MCF 10A (cell line): Measurements from ENCODE around the gene RIN1. TPM values are rescaled to one million over a fixed set of nuclear protein-coding genes. Genes with fewer than 3 reads are reported as not detected.
"Not testable (repeated sequence)": the region's sequence is repeated elsewhere in the genome, so short reads cannot be mapped to it uniquely, and the experiment has no call there.

ENCODE experiments used
- BruUV-seq: library from RNA; stranded (reverse); fragments of 400-500 nt; replicated peaks from 2 replicates; lab custom pipeline; 2021; lab: Mats Ljungman, UMichigan
- CTCF ChIA-PET: fragments of 300-600 bp; sonication (Branson Sonifier 250); formaldehyde crosslinking; extraction: SDS; loops from one replicate; lab custom pipeline; 2021; ENCODE audit warnings: antibody characterized with exemption, inconsistent platforms; lab: Yijun Ruan, JAX
- POLR2A ChIA-PET: fragments of 300-600, 350-650 bp; sonication (Branson Sonifier 250); formaldehyde crosslinking; extraction: SDS; loops from one replicate; lab custom pipeline; 2020; ENCODE audit warnings: antibody characterized with exemption, inconsistent platforms; lab: Yijun Ruan, JAX
- DNase-seq: peaks from one replicate; pipeline ENCODE4 v3.0.0-alpha.2; 2018; ENCODE audit not compliant: unreplicated experiment
- H3K27ac Mint-ChIP-seq: one replicate; pipeline ENCODE4 v1.8.0; 2022; ENCODE audit warnings: mild to moderate bottlenecking, low read depth, mixed read lengths; ENCODE audit not compliant: unreplicated experiment
- H3K27me3 Mint-ChIP-seq: one replicate; pipeline ENCODE4 v1.8.0; 2022; ENCODE audit warnings: mixed read lengths; ENCODE audit not compliant: insufficient read depth, unreplicated experiment
- H3K36me3 Mint-ChIP-seq: one replicate; pipeline ENCODE4 v1.8.0; 2022; ENCODE audit warnings: mild to moderate bottlenecking, moderate library complexity, mixed read lengths; ENCODE audit not compliant: insufficient read depth, unreplicated experiment
- H3K4me1 Mint-ChIP-seq: one replicate; pipeline ENCODE4 v1.8.0; 2022; ENCODE audit warnings: mixed read lengths; ENCODE audit not compliant: insufficient read depth, unreplicated experiment
- H3K4me3 Mint-ChIP-seq: one replicate; pipeline ENCODE4 v1.8.0; 2022; ENCODE audit warnings: mild to moderate bottlenecking, moderate library complexity, mixed read lengths; ENCODE audit not compliant: unreplicated experiment
- H3K9me3 Mint-ChIP-seq: one replicate; pipeline ENCODE4 v1.8.0; 2022; ENCODE audit warnings: mixed read lengths; ENCODE audit not compliant: unreplicated experiment
- intact Hi-C: fragments of 100-400 bp; cut with micrococcal nuclease; formaldehyde crosslinking; loops from 2 replicates; pipeline ENCODE4 v1.14.1; 2022
- total RNA-seq: library from RNA; stranded (reverse); gene quantifications from 2 replicates; pipeline ENCODE4 v1.2.3, GENCODE V29; 2022
- TF ChIP-seq, protein P1 (sequence below): fragments of 200-600 bp; IDR thresholded peaks from one replicate; pipeline ENCODE4 v1.8.0; 2022; ENCODE audit warnings: antibody characterized with exemption, mild to moderate bottlenecking; ENCODE audit not compliant: unreplicated experiment

Gene RIN1
- total RNA-seq, 1 experiment from 2014 or later: 50.2 TPM

DNA sequence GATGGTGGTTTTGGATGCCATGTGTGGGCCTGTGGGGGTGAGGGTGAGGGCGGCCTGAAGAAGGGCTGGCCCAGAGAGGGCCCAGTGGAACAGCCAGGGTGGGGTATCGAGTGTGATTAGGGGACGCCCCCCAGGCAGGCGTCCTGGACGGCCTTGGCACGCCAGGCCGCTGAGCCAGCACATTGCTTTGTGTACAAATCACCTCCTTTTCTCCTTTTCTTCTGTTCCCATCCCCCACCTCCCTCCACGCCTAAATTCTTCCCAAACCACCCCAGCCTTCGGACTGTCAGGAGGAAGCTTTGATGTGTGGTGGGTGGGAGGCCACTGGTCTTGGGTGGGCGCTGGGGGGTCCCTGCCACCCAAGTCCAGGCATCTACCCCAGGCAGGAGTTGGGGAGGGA is 11.6 kb downstream of the RIN1 start:
- no peak for DNase-seq
- peaks cover 47% of the 10 kb centered on the region for H3K4me1 Mint-ChIP-seq
- TF ChIP-seq, protein P1, sequence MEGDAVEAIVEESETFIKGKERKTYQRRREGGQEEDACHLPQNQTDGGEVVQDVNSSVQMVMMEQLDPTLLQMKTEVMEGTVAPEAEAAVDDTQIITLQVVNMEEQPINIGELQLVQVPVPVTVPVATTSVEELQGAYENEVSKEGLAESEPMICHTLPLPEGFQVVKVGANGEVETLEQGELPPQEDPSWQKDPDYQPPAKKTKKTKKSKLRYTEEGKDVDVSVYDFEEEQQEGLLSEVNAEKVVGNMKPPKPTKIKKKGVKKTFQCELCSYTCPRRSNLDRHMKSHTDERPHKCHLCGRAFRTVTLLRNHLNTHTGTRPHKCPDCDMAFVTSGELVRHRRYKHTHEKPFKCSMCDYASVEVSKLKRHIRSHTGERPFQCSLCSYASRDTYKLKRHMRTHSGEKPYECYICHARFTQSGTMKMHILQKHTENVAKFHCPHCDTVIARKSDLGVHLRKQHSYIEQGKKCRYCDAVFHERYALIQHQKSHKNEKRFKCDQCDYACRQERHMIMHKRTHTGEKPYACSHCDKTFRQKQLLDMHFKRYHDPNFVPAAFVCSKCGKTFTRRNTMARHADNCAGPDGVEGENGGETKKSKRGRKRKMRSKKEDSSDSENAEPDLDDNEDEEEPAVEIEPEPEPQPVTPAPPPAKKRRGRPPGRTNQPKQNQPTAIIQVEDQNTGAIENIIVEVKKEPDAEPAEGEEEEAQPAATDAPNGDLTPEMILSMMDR: no peak
- no peak overlapping the region for H3K4me3 Mint-ChIP-seq
- intact Hi-C loops: no loop called here
- H3K9me3 Mint-ChIP-seq: no peaks in the 10 kb centered on the region
- no peak overlapping the region for H3K27ac Mint-ChIP-seq
- H3K27me3 Mint-ChIP-seq: no peaks in the 10 kb centered on the region
- no peaks in the 10 kb centered on the region for H3K36me3 Mint-ChIP-seq
- ChIA-PET POLR2A (interaction anchor here (0.8 to 1.2 kb wide), 5 partner anchors 12 to 41 kb away, joined by 3 to 5 read pairs (median 3); partner anchors contain the start of gene BRMS1), CTCF (interaction anchor here (0.6 to 1.3 kb wide), 3 partner anchors 13 to 294 kb away, joined by 4 to 6 read pairs (median 5); no protein-coding TSS in a partner anchor)
- no TSS peak for BruUV-seq

DNA sequence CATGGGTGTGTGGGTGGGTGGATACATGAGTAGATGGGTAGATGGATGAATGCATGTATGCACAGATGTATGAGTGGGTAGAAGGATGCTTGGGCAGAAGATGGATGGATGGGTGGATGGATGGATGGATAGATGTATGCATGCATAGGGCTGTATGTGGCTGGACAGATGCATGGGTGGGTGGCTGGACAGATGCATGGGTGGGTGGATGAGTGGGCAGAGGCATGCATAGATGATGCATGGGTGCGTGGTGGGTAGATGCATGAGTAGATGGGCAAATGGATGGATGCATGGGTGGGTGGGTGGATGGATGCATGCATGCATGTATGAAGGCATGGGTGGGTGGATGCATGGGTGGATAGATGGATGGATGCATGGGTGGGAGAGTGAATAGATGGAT is 12.6 kb downstream of the RIN1 start:
- Mint-ChIP-seq H3K27me3 (no peaks in the 10 kb centered on the region), H3K9me3 (no peaks in the 10 kb centered on the region), H3K4me3 (no peak overlapping the region), H3K4me1 (peaks cover 55% of the 10 kb centered on the region), H3K27ac (no peak overlapping the region), H3K36me3 (no peaks in the 10 kb centered on the region)
- POLR2A ChIA-PET: interaction anchor here (0.8 kb wide), 2 partner anchors 11 to 41 kb away, joined by 3 read pairs; no protein-coding TSS in a partner anchor
- intact Hi-C loops: no loop called here
- CTCF ChIA-PET: no interaction called here
- TF ChIP-seq, protein P1: no peak
- DNase-seq: no peak
- no TSS peak for BruUV-seq

GRCh38 chr11:66322732-66323427 is 13.4 kb downstream of the RIN1 start:
- no peak overlapping the region for H3K27ac Mint-ChIP-seq
- no peak for DNase-seq
- intact Hi-C loops: no loop called here
- POLR2A ChIA-PET: interaction anchor here (1.3 kb wide), 1 partner anchor 10 kb away, joined by 4 read pairs; no protein-coding TSS in a partner anchor
- no peaks in the 10 kb centered on the region for H3K9me3 Mint-ChIP-seq
- H3K36me3 Mint-ChIP-seq: no peaks in the 10 kb centered on the region
- H3K4me1 Mint-ChIP-seq: peaks cover 51% of the 10 kb centered on the region
- no peak overlapping the region for H3K4me3 Mint-ChIP-seq
- TF ChIP-seq, protein P1: no peak
- CTCF ChIA-PET: interaction anchor here (0.6 kb wide), 1 partner anchor 65 kb away, joined by 3 read pairs; no protein-coding TSS in a partner anchor
- BruUV-seq: no TSS peak
- no peaks in the 10 kb centered on the region for H3K27me3 Mint-ChIP-seq

- Mint-ChIP-seq H3K4me3 (no peak overlapping the region), H3K27ac (no peak overlapping the region), H3K4me1 (peaks cover 41% of the 10 kb centered on the region), H3K27me3 (no peaks in the 10 kb centered on the region), H3K9me3 (no peaks in the 10 kb centered on the region), H3K36me3 (no peaks in the 10 kb centered on the region)
- no peak for DNase-seq
- TF ChIP-seq, protein P1: no peak
- ChIA-PET CTCF (interaction anchor here (0.6 to 1.0 kb wide), 2 partner anchors 9 to 260 kb away, joined by 3 to 4 read pairs; no protein-coding TSS in a partner anchor), POLR2A (interaction anchor here (0.7 to 1.1 kb wide), 2 partner anchors 14 to 64 kb away, joined by 3 to 4 read pairs; partner anchors contain the start of gene RIN1)
- BruUV-seq: no TSS peak
- intact Hi-C loops: no loop called here
These were observed 14.6 kb downstream of the RIN1 start for GRCh38 chr11:66321606-66322005.

GRCh38 chr11:66320748-66321147 is 15.5 kb downstream of the RIN1 start:
- H3K4me3 Mint-ChIP-seq, H3K27me3 Mint-ChIP-seq, BruUV-seq, H3K9me3 Mint-ChIP-seq, H3K27ac Mint-ChIP-seq, DNase-seq, H3K36me3 Mint-ChIP-seq, POLR2A ChIA-PET, intact Hi-C loops: not testable (repeated sequence)
- CTCF ChIA-PET: interaction anchor here (0.7 kb wide), 1 partner anchor 10 kb away, joined by 4 read pairs; no protein-coding TSS in a partner anchor
- H3K4me1 Mint-ChIP-seq: peaks cover 33% of the 10 kb centered on the region

DNA sequence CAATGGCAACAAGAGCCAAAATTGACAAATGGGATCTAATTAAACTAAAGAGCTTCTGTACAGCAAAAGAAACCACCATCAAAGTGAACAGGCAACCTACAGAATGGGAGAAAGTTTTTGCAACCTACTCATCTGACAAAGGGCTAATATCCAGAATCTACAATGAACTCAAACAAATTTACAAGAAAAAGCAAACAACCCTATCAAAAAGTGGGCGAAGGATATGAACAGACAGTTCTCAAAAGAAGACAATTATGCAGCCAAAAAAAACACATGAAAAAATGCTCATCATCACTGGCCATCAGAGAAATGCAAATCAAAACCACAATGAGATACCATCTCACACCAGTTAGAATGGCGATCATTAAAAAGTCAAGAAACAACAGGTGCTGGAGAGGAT is 15.9 kb downstream of the RIN1 start:
- CTCF ChIA-PET: interaction anchor here (0.7 kb wide), 1 partner anchor 9 kb away, joined by 4 read pairs; no protein-coding TSS in a partner anchor
- DNase-seq, H3K27ac Mint-ChIP-seq, POLR2A ChIA-PET, H3K4me3 Mint-ChIP-seq, H3K36me3 Mint-ChIP-seq, H3K27me3 Mint-ChIP-seq, intact Hi-C loops, H3K9me3 Mint-ChIP-seq, BruUV-seq: not testable (repeated sequence)
- peaks cover 34% of the 10 kb centered on the region for H3K4me1 Mint-ChIP-seq
